Measurements from ENCODE around the gene ZFYVE28.
"Not testable (repeated sequence)": the region's sequence is repeated elsewhere in the genome, so short reads cannot be mapped to it uniquely, and the experiment has no call there.

ZFYVE28 gene

GRCh38 chr4:2417765-2418649 is at the start of gene ZFYVE28:
ZFYVE28 (minus strand) TSS chr4:2418645; CDS start chr4:2418323, 322 bp downstream.
- DNase-seq (ENCODE audit: low read depth): no peak

- DNase-seq (ENCODE audit: low read depth): not testable (repeated sequence)
Measured at GRCh38 chr4:2465544-2465943, 47.1 kb upstream of the ZFYVE28 start.

- DNase-seq (ENCODE audit: low read depth): no peak
Measured at GRCh38 chr4:2465032-2465431, 46.6 kb upstream of the ZFYVE28 start.

GRCh38 chr4:2462992-2463762 is 44.7 kb upstream of the ZFYVE28 start:
- DNase-seq (ENCODE audit: low read depth): no peak

- DNase-seq (ENCODE audit: low read depth): peak; percentile 64
Measured at GRCh38 chr4:2462218-2462991, 44.0 kb upstream of the ZFYVE28 start.

- no peak for DNase-seq (ENCODE audit: low read depth)
Measured at GRCh38 chr4:2461246-2461960, 43.0 kb upstream of the ZFYVE28 start.

GRCh38 chr4:2459589-2460349 is 41.3 kb upstream of the ZFYVE28 start:
- DNase-seq (ENCODE audit: low read depth): no peak

- no peak for DNase-seq (ENCODE audit: low read depth)
Measured at GRCh38 chr4:2458546-2459491, 40.4 kb upstream of the ZFYVE28 start.

- no peak for DNase-seq (ENCODE audit: low read depth)
Measured at GRCh38 chr4:2457481-2458295, 39.2 kb upstream of the ZFYVE28 start.

- DNase-seq (ENCODE audit: low read depth): no peak
Measured at GRCh38 chr4:2451821-2452785, 33.7 kb upstream of the ZFYVE28 start.

GRCh38 chr4:2451036-2451520 is 32.6 kb upstream of the ZFYVE28 start:
- no peak for DNase-seq (ENCODE audit: low read depth)

- no peak for DNase-seq (ENCODE audit: low read depth)
Measured at GRCh38 chr4:2450394-2451035, 32.1 kb upstream of the ZFYVE28 start.

- no peak for DNase-seq (ENCODE audit: low read depth)
Measured at GRCh38 chr4:2449511-2450392, 31.3 kb upstream of the ZFYVE28 start.

- DNase-seq (ENCODE audit: low read depth): no peak
Measured at GRCh38 chr4:2449051-2449450, 30.6 kb upstream of the ZFYVE28 start.

GRCh38 chr4:2448589-2448988 is 30.1 kb upstream of the ZFYVE28 start:
- no peak for DNase-seq (ENCODE audit: low read depth)

Data from activated T-helper 9 cell treated with anti-CD3 and anti-CD28 coated beads, Interleukin-2, amount 50 U/mL, for 16 hours (primary cell).